ENCODE measurements around the gene DAND5. TPM values are rescaled to one million over a fixed set of nuclear protein-coding genes. Genes with fewer than 3 reads are reported as not detected.
A peak's percentile ranks its signal among the peaks of the same experiment; 100 is the strongest.

DAND5 gene
- total RNA-seq, 1 experiment from 2014 or later, result not detected

DNA sequence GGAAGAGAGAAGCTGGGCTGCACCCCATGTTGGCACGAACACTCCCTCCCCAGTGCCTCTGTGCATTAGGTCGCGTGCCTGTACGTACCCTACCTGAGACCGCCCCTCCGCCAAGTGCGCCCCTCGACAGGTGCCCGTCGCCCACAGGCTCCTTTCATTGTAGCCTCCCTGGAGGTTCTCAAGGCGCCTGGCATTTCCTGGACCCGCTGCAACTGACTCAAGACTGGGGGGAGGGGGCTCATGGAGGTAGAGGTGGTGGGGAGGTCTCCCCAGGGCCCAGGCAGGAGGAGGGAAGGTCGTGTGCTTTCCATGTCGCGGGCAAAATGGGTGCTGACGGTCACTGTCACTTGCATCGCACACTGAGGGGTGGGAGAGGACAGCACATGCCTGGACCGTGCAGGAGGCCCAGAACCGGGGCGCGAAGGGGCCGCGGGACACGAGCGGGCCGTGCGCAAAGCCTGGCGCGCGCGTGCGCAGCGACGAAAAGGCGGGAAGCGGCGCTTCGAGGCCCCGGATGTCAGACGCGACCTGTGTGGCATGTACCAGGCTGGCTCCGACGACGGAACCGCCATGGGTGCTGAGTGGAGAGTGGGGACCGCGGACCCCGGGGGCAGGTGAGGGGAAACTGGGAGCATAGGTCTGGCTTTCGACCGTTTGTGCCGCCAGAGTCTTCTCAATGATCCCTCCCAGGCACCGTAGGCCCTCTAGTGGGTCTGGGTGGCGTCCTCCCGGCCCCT, 42.4 kb downstream of the DAND5 start:
- no peak for DNase-seq (ENCODE audit: unreplicated experiment)
- CTCF ChIA-PET, result interaction anchor here (0.8 to 1.4 kb wide), 3 partner anchors 15 to 49 kb away, joined by 3 read pairs; no protein-coding TSS in a partner anchor
- peaks cover 24% of the 10 kb centered on the region for H3K36me3 Mint-ChIP-seq (ENCODE audit: insufficient read depth, unreplicated experiment)
- no peak overlapping the region for H3K27ac Mint-ChIP-seq (ENCODE audit: low read depth, unreplicated experiment)
- H3K27me3 Mint-ChIP-seq (ENCODE audit: insufficient read depth, unreplicated experiment), result no peaks in the 10 kb centered on the region
- no peak overlapping the region for H3K4me3 Mint-ChIP-seq (ENCODE audit: unreplicated experiment)
- no TSS peak for BruUV-seq (replicated peaks)
- POLR2A ChIA-PET, result no interaction called here
- intact Hi-C loops (cut with micrococcal nuclease), result no loop called here
- no peaks in the 10 kb centered on the region for H3K9me3 Mint-ChIP-seq (ENCODE audit: unreplicated experiment)
- H3K4me1 Mint-ChIP-seq (ENCODE audit: insufficient read depth, unreplicated experiment), result peaks cover 28% of the 10 kb centered on the region
- TF ChIP-seq, protein P1, sequence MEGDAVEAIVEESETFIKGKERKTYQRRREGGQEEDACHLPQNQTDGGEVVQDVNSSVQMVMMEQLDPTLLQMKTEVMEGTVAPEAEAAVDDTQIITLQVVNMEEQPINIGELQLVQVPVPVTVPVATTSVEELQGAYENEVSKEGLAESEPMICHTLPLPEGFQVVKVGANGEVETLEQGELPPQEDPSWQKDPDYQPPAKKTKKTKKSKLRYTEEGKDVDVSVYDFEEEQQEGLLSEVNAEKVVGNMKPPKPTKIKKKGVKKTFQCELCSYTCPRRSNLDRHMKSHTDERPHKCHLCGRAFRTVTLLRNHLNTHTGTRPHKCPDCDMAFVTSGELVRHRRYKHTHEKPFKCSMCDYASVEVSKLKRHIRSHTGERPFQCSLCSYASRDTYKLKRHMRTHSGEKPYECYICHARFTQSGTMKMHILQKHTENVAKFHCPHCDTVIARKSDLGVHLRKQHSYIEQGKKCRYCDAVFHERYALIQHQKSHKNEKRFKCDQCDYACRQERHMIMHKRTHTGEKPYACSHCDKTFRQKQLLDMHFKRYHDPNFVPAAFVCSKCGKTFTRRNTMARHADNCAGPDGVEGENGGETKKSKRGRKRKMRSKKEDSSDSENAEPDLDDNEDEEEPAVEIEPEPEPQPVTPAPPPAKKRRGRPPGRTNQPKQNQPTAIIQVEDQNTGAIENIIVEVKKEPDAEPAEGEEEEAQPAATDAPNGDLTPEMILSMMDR (IDR thresholded peaks at IDR 0.05; ENCODE audit: unreplicated experiment), result no peak

DNA sequence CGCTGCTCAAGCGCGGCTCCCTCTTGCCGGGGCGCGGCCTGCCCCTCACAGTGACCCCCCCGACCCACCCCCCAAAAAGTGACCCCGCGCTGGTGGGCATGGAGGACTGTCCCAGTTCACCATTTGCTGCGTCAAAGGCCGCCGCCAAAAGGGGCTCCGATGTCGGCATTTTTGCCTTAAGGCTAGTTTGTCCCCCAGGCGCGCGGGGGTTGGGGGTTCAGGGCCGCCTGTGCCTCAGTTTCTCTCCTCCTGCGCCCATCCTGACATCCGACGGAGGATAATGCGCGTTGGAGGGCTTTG, 43.0 kb downstream of the DAND5 start:
- TF ChIP-seq, protein P1 (IDR thresholded peaks at IDR 0.05; ENCODE audit: unreplicated experiment), result no peak
- H3K27me3 Mint-ChIP-seq (ENCODE audit: insufficient read depth, unreplicated experiment), result no peaks in the 10 kb centered on the region
- H3K9me3 Mint-ChIP-seq (ENCODE audit: unreplicated experiment), result no peaks in the 10 kb centered on the region
- no TSS peak for BruUV-seq (replicated peaks)
- ChIA-PET CTCF (interaction anchor here (0.8 kb wide), 1 partner anchor 43 kb away, joined by 3 read pairs; no protein-coding TSS in a partner anchor), POLR2A (interaction anchor here (3.5 kb wide), 1 partner anchor 10 kb away, joined by 30 read pairs; no protein-coding TSS in a partner anchor)
- no peak overlapping the region for H3K4me3 Mint-ChIP-seq (ENCODE audit: unreplicated experiment)
- peaks cover 32% of the 10 kb centered on the region for H3K4me1 Mint-ChIP-seq (ENCODE audit: insufficient read depth, unreplicated experiment)
- peaks cover 24% of the 10 kb centered on the region for H3K36me3 Mint-ChIP-seq (ENCODE audit: insufficient read depth, unreplicated experiment)
- intact Hi-C loops (cut with micrococcal nuclease), result no loop called here
- no peak for DNase-seq (ENCODE audit: unreplicated experiment)
- peak overlapping the region; percentile 89 for H3K27ac Mint-ChIP-seq (ENCODE audit: low read depth, unreplicated experiment)

DNA sequence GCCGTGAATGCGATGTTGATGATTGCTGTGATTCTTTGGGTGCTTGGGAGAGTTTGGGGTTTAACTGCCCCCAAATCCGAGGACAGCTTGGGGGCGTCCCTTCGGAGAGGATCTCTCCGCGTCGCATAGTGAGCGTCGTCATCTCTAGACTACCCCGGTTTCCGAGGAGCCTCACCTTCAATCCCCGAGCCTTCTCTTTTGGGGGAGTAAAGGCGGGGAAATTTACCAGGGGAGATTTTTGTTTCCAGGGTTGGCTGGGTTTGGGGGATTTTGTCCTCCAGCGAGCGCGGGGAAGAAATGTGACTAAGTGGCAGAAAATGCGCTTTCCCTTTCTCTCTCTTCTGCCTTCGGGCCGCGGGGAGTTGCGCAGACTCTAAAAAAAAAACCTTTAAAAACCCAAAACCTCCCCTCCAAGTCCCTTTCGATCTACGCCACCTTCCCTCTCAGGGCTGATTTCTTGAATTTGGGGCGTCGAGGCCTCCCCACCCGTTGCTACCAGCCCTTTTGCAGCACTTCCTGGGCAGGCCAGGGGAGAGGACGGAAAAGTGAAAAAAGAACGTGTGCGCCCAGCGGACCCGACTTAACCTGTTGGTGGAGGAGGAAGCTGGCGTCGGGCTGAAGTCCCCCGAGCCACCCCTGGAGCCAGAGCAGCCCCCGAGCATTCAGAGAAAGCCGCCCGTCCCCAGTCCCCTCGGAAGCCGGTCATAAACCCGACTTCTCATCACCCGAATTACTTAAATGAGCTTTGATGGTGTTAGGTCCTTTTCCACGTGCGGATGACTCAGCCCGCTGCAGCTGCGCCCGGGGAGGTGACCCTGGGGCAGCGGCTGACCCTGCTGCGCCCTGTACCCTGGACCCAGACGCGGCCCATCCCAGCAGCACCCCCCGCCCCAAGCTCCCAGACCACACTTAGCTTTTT, 43.6 kb downstream of the DAND5 start:
- H3K4me3 Mint-ChIP-seq (ENCODE audit: unreplicated experiment), result peak overlapping the region; percentile 71
- BruUV-seq (replicated peaks), result TSS peak; percentile 94
- no peaks in the 10 kb centered on the region for H3K9me3 Mint-ChIP-seq (ENCODE audit: unreplicated experiment)
- H3K36me3 Mint-ChIP-seq (ENCODE audit: insufficient read depth, unreplicated experiment), result peaks cover 24% of the 10 kb centered on the region
- peaks cover 38% of the 10 kb centered on the region for H3K4me1 Mint-ChIP-seq (ENCODE audit: insufficient read depth, unreplicated experiment)
- intact Hi-C loops (cut with micrococcal nuclease), result no loop called here
- POLR2A ChIA-PET, result interaction anchor here (0.6 to 4.4 kb wide), 17 partner anchors 8 to 1070 kb away, joined by 3 to 45 read pairs (median 4); partner anchors contain the start of genes GADD45GIP1 and MRI1
- CTCF ChIA-PET, result interaction anchor here (0.6 to 3.0 kb wide), 13 partner anchors 9 to 708 kb away, joined by 3 to 30 read pairs (median 4); no protein-coding TSS in a partner anchor
- DNase-seq (ENCODE audit: unreplicated experiment), result peak; percentile 68
- TF ChIP-seq, protein P1 (IDR thresholded peaks at IDR 0.05; ENCODE audit: unreplicated experiment), result no peak
- H3K27ac Mint-ChIP-seq (ENCODE audit: low read depth, unreplicated experiment), result peak overlapping the region; percentile 89
- H3K27me3 Mint-ChIP-seq (ENCODE audit: insufficient read depth, unreplicated experiment), result no peaks in the 10 kb centered on the region

DNA sequence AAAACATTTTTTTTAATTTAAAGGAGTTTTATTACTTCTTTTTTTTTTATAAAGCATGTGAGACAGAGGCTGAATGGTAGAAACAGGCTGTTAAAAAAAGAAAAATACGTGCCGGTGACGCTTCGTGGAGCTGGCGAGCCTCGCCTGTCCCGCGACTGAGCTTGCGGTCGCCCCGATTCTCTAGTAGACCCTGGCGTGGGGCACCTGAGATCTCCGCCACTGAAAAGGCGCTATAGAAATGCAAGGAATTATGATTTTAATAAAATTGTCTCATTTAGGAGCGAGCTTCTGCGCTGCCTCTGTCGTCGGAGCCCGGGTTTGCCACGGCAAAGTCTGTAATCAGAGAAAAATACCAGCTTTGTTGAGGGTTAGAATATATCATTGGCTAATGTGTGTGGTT, 44.3 kb downstream of the DAND5 start:
- H3K27me3 Mint-ChIP-seq (ENCODE audit: insufficient read depth, unreplicated experiment), result no peaks in the 10 kb centered on the region
- H3K27ac Mint-ChIP-seq (ENCODE audit: low read depth, unreplicated experiment), result peak overlapping the region; percentile 89
- H3K9me3 Mint-ChIP-seq (ENCODE audit: unreplicated experiment), result no peaks in the 10 kb centered on the region
- ChIA-PET POLR2A (interaction anchor here (0.6 to 4.4 kb wide), 18 partner anchors 9 to 1069 kb away, joined by 3 to 45 read pairs (median 4); partner anchors contain the start of genes GADD45GIP1 and MRI1), CTCF (interaction anchor here (0.6 to 3.0 kb wide), 13 partner anchors 8 to 1509 kb away, joined by 3 to 30 read pairs (median 4); no protein-coding TSS in a partner anchor)
- no peak for DNase-seq (ENCODE audit: unreplicated experiment)
- H3K4me3 Mint-ChIP-seq (ENCODE audit: unreplicated experiment), result peak overlapping the region; percentile 71
- intact Hi-C loops (cut with micrococcal nuclease), result no loop called here
- peaks cover 39% of the 10 kb centered on the region for H3K4me1 Mint-ChIP-seq (ENCODE audit: insufficient read depth, unreplicated experiment)
- BruUV-seq (replicated peaks), result no TSS peak
- TF ChIP-seq, protein P1 (IDR thresholded peaks at IDR 0.05; ENCODE audit: unreplicated experiment), result no peak
- H3K36me3 Mint-ChIP-seq (ENCODE audit: insufficient read depth, unreplicated experiment), result peaks cover 18% of the 10 kb centered on the region

All from MCF 10A (cell line).